Left hindlimb (tissue), 1 donor: ENCODE data around the gene NECTIN1.
A peak's percentile ranks its signal among the peaks of the same experiment; 100 is the strongest.
"Not testable (repeated sequence)": the region's sequence is repeated elsewhere in the genome, so short reads cannot be mapped to it uniquely, and the experiment has no call there.

ENCODE experiments used
- DNase-seq: peaks from one replicate; pipeline ENCODE4 v3.0.0-alpha.2; 2018

The NECTIN1 gene

GRCh38 chr11:119615003-119615881, 113.8 kb downstream of the NECTIN1 start:
- DNase-seq, result no peak

DNA sequence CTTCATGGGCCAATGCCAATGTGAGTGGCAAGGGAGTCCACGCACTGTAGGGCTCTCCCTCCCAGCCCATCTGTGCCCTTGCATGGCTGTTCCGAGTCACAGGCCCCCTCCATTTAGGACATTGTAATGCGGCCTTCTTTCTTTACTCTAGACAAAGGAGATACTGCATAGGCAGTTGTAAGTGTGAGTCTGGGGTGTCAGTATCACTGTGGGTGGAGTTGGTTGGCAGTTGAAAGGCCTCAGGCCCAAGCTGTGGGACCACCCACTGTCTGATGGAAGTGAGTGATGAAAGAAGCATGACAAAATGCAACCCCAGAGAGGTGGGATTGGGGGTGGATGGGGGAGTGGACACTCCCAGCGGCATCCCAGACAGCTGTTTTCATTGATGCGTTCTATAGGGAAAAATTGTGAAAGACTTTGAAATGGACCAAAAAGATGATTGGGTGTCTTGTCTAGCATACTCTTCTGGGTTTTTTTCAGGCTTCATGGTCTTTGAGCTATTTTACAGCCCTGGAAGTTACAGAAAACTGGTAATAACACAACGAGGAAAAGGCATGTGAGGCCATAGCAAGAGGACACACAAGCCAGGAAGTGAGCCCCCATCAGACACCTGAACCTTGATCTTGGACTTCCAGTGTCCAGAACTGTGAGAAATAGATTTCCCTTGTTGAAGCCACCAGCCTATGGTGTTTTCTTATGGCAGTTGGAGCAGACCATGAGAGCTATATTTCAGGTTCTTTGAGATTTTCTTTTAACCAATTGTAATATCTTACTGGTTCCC, 114.6 kb downstream of the NECTIN1 start:
- DNase-seq, result no peak

DNA sequence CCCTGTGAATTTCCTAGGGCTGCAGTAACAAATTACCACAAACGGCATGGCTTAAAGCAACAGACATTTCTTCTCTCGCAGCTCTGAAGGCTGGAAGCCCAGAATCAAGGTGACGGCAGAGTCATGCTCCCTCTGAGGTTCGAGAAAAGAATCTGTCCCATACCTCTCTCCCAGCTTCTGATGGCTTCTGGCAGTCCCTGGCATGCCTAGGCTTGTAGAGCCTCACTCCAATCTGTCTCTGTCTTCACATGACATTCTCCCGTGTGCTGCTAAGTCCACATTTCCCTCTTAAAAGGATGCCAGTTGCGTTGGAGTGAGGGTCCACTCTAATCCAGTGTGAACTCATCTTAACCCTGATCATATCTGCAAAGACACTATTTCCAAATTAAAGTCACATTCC, 116.2 kb downstream of the NECTIN1 start:
- DNase-seq, result no peak

GRCh38 chr11:119610836-119611426, 118.1 kb downstream of the NECTIN1 start:
- DNase-seq, result no peak

- no peak for DNase-seq
Observed at GRCh38 chr11:119608781-119609180, 120.2 kb downstream of the NECTIN1 start.

DNA sequence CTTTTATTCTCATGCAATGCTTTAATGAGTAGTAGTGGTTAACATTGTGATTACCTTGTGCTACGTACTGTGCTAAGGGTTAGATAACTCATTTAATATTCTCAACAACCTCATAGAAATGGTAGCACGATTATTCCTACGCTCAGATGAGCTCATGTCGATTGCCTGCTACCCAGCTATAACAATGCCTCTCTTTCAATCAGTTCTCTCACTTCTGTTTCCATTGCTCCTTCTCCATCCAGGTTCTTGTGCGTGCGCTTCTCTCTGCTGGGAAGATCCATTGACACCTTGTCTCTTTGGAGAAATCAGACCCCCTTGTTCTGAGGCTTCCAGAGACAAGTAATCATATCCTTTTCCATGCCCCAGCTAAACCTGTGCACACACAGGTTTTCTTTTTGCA, 120.8 kb downstream of the NECTIN1 start:
- DNase-seq, result no peak

DNA sequence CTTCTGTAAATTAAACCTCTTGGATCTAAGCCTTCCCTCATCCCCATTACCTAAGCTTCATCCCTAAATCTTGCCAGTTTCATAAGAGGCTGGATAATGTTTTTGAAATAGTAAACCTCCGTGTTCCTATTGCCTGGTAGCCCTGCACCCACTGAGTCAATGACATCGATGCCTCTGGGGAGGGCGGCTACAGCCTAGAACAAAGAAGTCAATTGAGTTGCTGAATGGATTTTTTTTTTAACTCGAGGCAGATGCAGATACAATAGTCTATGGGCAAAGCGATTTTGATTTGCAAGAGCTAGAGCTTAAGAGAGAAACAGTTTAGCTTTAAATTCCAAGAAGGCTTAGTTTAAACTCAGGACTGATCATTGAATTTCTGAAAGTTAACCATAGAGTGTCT, 121.3 kb downstream of the NECTIN1 start:
- no peak for DNase-seq

- no peak for DNase-seq
Observed at GRCh38 chr11:119605137-119605665, 123.8 kb downstream of the NECTIN1 start.

GRCh38 chr11:119602745-119603373, 126.1 kb downstream of the NECTIN1 start:
- no peak for DNase-seq

DNA sequence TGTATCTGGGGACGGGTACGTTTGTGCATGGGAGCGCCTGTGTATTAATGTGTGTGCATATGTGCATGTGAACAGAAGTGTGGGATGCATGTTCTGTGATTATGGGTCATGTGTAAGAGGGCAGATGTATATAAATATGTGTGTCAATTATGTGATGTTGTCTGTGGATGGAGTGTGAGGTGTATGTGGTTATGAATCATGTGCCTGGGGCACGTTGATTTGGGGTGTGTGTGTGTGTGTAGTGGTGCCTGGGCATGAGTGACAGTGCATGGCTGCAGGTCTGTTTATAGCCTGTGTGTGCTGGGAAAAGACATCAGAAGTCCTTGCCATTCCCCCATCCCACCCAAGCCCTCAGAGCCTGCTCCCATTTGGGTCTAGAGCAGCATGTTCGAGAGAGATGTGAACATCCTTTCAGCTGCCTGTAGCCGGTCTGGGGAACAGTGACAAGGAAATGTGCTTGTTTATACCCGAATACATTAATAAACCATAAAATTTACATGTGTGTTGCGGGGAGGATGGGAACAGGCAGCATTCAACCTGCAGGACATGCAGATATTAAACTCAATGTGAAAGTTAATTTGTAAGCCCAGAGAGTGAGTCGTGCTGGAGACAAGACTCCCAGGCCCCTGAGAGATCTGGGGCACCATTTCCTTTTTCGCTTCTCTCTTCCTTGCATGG, 129.0 kb downstream of the NECTIN1 start:
- no peak for DNase-seq

DNA sequence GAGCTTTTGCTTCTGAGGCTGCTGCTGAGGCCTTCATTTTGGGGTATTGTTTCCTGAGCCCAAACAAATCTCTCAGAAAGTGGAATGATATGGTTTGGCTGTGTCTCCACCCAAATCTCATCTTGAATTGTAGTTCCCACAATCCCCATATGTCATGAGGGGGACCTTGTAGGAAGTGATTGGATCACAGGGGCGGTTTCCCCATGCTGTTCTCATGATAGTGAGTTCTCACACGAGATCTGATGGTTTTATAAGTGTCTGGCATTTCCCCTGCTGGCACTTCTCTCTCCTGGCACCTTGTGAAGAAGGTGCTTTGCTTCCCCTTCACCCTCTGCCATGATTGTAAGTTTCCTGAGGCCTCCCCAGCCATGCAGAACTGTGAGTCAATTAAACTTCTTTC, 133.1 kb downstream of the NECTIN1 start:
- DNase-seq, result not testable (repeated sequence)

- DNase-seq, result peak; percentile 37
Observed at GRCh38 chr11:119594639-119595249, 134.3 kb downstream of the NECTIN1 start.

DNA sequence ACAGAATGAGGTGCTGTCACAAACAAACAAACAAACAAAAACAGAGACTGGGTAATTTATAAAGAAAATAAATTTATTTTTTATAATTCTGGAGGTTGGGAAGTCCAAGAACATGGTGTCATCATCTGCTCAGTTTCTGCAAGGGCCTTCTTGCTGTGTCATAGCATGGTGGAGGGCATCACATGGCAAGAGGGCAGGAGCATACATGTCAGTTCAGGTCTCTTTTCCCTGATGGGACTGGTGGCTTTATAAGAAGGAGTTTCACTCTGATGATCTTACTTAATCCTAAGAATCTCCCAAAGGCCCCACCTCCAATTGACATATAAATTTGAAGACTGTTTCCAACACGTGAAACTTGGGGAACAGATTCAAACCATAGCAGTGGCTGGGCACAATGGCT, 135.7 kb downstream of the NECTIN1 start:
- no peak for DNase-seq

GRCh38 chr11:119592642-119593041, 136.4 kb downstream of the NECTIN1 start:
- peak; percentile 78 for DNase-seq

- DNase-seq, result no peak
Observed at GRCh38 chr11:119591836-119592310, 137.1 kb downstream of the NECTIN1 start.

- DNase-seq, result no peak
Observed at GRCh38 chr11:119590651-119591351, 138.2 kb downstream of the NECTIN1 start.

GRCh38 chr11:119589001-119589400, 140.0 kb downstream of the NECTIN1 start:
- DNase-seq, result no peak
